GM12892 (cell line): Measurements from ENCODE around the gene SERPINA6.

ENCODE experiments used
- POLR2A ChIP-seq: IDR thresholded peaks from 2 replicates; pipeline ENCODE4 v1.6.1; 2011; ENCODE audit warnings: low read depth, low read length, control low read depth
- POLR2AphosphoS5 ChIP-seq: IDR thresholded peaks from 2 replicates; pipeline ENCODE4 v1.6.1; 2011; ENCODE audit warnings: low read depth, low read length, control low read depth

- TF ChIP-seq POLR2AphosphoS5 (no peak), POLR2A (no peak)
Observed at GRCh38 chr14:94363151-94363624, 40.1 kb upstream of the SERPINA6 start.
